Right hindlimb (tissue), 1 donor: Measurements from ENCODE around the gene QRICH1.

Experiments used
- DNase-seq: peaks from one replicate; pipeline ENCODE4 v3.0.0-alpha.2; 2018

Gene QRICH1

GRCh38 chr3:49112262-49112661, 18.4 kb upstream of the QRICH1 start:
- DNase-seq: no peak

- no peak for DNase-seq
These were observed 17.5 kb upstream of the QRICH1 start for GRCh38 chr3:49111347-49111746.

GRCh38 chr3:49110780-49111179, 16.9 kb upstream of the QRICH1 start:
- no peak for DNase-seq

DNA sequence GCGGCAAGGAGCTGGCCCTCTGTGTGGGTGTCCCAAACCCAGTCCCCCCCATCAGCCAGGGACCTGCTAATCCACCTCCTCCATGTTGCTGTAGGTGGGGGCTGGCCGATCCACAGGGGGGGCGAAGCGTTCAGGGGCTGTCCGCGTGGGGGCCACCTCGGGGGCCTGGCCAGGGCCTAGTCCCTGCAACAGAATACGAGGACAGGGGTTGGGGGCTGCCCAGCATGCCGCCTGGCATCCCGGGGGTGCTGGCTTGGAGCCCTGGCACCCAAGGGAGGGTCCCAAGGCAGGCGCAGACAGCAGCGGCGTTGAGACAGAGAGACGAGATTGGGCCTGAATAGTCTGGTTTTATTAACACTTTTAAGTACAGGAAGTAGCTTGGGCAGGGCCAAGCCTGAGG, 14.5 kb upstream of the QRICH1 start:
- DNase-seq: no peak

- DNase-seq: peak; percentile 97
These were observed 10.8 kb upstream of the QRICH1 start, which contains the start of gene QARS1 for GRCh38 chr3:49104427-49105291. TSS of gene QARS1 (minus strand) at chr3:49104757. CDS start at chr3:49104733, 24 bp downstream.

DNA sequence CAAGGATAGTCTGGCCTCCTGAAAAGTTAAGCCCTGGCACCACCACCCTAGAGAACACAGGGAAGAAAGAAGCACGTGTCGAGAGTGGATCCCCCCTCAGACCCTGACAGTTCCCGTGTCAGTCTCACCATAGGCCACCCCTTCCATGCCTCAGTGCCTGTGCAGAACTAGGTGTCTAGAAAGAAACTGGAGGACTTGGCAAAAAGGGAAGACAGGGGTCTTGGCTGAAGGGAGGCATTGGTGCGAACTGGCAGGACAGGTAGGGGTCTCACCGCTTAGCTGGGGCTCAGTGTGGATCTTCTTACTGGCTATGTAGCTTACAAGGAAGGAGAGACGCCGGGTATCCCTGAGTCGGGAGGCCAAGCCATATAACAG, 10.2 kb upstream of the QRICH1 start:
- DNase-seq: no peak

DNA sequence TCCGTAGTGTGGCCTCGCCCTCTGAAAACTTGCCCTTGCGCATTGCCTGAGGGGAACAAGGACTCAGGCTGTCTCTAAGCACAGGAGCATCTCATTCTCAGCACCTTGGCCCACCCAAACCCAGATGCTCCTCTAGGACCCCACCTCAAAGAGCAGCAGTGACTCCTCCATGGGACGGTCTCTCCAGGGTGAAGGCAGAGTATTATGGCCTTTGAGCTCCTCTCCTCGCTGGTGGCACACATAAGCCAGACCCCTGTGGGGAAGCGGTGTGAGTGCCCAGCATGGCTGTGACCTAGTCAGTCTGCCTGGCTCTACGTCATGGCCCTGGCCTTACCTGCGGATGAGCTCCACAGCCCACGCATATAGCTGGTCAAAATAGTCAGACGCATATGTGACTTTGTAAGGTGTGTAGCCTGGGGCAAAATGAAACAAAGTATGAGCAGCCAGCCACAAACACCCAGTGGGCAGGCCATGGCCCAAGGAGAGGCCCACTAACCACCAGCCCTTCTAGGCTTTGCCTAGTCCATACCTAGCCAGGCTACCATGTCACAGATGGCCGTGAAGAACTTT, 6.3 kb upstream of the QRICH1 start:
- DNase-seq: no peak

DNA sequence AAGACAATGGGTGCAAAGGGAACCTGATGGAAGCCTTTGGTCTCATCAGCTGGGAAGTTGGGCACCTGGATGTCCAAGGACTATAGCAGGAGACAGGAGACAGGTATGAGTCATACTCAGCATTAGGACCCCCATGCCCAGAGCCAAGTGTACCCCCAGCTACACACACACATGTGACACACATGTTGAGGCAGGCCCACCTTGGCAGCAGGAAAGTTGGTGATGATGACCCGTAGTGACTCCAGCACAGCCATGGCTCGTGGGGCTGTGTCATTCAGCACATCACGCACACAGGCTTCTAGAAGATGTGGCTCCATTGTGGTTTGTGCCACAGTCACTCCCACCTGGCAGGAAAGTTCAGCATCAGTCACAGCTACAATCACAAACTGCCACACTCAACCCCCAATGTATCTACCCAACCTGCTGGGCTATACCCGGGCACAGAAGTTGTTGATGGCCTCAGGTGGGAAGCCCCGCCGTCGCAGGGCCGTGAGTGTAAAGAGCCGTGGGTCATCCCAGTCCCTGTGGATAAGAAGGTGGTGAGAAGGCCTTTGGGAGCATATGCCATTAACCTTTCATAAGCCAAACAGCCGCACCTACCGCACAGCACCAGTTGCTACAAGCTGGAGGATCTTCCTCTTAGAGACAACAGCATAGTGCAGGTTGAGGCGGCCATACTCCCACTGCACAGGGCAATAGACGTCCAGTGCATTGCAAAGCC, 5.2 kb upstream of the QRICH1 start:
- no peak for DNase-seq

DNA sequence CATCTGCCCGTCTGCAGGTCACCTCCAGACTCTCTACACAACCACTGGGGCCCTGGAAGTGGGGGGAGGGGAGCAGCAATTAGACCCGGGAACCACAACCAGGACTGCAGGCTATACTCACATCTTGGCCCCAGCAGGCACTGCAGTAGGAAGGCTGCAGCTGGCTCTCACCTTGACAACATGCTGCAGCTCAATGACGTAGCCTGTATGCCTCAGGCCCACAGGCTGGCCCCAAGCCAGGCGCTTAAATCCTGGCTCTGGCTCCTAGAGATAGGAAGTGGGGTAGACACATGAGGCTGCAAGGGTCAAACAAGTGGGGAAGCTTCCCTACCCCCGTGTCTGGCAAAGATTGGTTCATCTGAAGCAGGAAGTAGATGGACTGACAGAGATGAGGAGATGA, 4.6 kb upstream of the QRICH1 start:
- DNase-seq: no peak

GRCh38 chr3:49092938-49093852, 676 bp downstream of the QRICH1 start:
- DNase-seq: peak; percentile 86

- no peak for DNase-seq
These were observed 12.4 kb downstream of the QRICH1 start for GRCh38 chr3:49081429-49081828.

DNA sequence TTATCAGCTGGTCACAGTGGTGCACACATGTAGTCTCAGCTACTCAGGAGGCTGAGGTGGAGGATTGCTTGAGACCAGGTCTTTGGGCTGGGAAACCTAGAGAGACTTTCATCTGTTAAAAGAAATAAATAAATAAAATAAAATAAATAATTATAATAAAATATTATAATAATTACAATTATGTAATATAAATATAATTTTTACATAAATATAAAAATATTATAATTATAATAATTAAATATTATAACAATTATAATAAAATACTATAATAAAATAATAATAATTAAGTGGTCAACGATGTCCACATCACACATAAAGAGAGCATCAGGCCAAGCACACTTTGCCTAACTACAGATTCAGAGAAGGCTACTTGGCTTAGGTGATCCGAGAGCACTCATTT, 14.6 kb downstream of the QRICH1 start:
- DNase-seq: no peak

- no peak for DNase-seq
These were observed 17.2 kb downstream of the QRICH1 start for GRCh38 chr3:49076646-49077045.

GRCh38 chr3:49076116-49076515, 17.8 kb downstream of the QRICH1 start:
- no peak for DNase-seq

GRCh38 chr3:49058011-49058410, 35.9 kb downstream of the QRICH1 start:
- no peak for DNase-seq

DNA sequence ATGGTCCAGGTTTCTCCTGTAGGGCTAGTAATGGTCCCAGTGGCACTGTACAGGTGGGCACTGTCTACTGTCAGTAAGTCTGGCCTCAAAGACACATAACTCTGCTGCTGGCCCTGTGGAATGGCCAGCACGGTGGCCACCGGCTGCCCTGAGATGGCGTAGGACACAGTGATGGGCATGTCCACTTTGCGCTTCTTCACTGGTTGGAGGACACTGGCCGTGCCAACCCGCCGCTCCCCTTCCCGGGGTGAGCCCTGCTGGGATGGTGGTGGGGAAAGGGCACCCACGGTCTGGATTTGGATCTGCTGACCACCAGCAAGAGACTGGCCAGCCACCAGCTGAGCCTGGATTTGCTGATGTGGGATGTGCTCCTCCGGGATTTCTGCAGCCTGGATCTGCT, 36.6 kb downstream of the QRICH1 start:
- DNase-seq: no peak

- no peak for DNase-seq
These were observed 39.5 kb downstream of the QRICH1 start for GRCh38 chr3:49054344-49054862.

DNA sequence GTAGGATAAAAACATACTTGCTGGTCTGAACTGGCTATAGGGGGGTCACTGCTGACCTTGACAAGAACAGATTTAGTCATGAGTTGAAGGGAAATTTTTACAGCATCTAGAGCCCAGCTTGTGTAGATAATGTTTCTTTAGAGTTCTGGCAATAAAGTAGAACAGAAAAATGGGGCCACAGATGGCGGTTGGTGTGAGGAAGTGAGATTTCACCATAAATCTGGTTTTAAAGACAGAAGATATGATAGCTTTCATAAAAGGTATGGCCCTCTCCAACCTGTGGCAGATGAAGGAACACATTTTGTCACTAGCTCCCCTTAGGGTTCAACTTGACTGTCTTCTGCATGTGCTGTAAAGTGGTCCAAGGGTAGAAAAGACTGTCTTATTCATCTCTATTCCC, 40.3 kb downstream of the QRICH1 start:
- DNase-seq: no peak

- no peak for DNase-seq
These were observed 58.6 kb downstream of the QRICH1 start for GRCh38 chr3:49035281-49035680.

DNA sequence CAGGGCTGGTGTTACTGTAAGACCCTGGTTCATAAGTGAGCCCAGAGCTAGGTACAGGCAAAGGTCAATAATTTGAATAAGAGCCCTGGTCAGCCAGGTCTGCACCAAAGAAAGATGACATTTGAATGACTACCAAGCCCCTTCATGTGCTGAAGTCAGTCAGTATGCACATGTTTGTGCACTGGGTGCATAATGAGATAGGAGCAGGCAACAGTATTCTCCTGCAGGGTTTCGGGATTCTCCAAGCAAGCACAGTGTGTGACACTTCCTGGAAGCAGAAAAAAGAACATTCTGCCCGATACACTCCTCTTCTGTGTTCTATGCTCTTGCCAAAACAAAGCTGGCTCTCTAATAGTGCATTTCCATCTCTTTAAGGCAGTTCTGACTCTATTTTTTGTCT, 59.2 kb downstream of the QRICH1 start:
- no peak for DNase-seq

GRCh38 chr3:49032646-49033304, 61.1 kb downstream of the QRICH1 start:
- no peak for DNase-seq

DNA sequence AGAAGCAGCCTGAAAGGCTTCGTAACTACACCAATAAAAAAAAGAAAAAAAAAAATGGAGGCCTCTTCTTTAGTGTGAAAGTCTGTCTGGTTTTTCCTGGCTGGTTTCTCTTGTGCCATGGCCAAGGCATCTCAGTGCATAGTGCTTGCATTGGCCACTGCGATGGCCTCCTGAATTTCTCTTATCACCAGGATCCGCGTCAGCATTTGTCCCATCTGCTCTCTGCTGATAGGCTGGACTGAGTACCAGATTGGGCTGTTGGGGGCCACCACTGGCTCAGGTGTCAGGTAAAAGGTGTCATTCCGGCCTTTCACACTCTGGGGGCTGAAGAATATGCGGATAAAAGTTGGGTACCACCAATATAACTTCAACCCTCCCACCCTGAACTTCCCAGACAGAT, 63.5 kb downstream of the QRICH1 start:
- DNase-seq: no peak
